Measurements from ENCODE around the gene COL7A1. TPM values are rescaled to one million over a fixed set of nuclear protein-coding genes. Genes with fewer than 3 reads are reported as not detected.

Gene COL7A1
- total RNA-seq (2014; rRNA removed; shearing (Covaris generic)): 0.10 and 0.31 TPM in 2 replicates

GRCh38 chr3:48595075-48595525 is at the start of gene COL7A1:
Gene COL7A1, minus strand, starts transcription at chr3:48595329. Its CDS starts 170 bp downstream, at chr3:48595159.
- no peak for DNase-seq (ENCODE audit: low spot score)

- no peak for DNase-seq (ENCODE audit: low spot score)
Observed at GRCh38 chr3:48642605-48643004, 47.5 kb upstream of the COL7A1 start.

- no peak for DNase-seq (ENCODE audit: low spot score)
Observed at GRCh38 chr3:48641396-48641795, 46.3 kb upstream of the COL7A1 start.

GRCh38 chr3:48639944-48640606 is 44.9 kb upstream of the COL7A1 start:
- no peak for DNase-seq (ENCODE audit: low spot score)

- no peak for DNase-seq (ENCODE audit: low spot score)
Observed at GRCh38 chr3:48637305-48637704, 42.2 kb upstream of the COL7A1 start.

- no peak for DNase-seq (ENCODE audit: low spot score)
Observed at GRCh38 chr3:48636149-48636655, 41.1 kb upstream of the COL7A1 start.

GRCh38 chr3:48635222-48636021 is 40.3 kb upstream of the COL7A1 start, which contains the start of gene SLC26A6:
Gene SLC26A6, minus strand, starts transcription at chr3:48635461. Its CDS starts 68 bp downstream, at chr3:48635393.
- DNase-seq (ENCODE audit: low spot score): peak; percentile 93

GRCh38 chr3:48634661-48635221 is 39.6 kb upstream of the COL7A1 start:
- peak; percentile 35 for DNase-seq (ENCODE audit: low spot score)

- no peak for DNase-seq (ENCODE audit: low spot score)
Observed at GRCh38 chr3:48633743-48634142, 38.6 kb upstream of the COL7A1 start.

GRCh38 chr3:48633256-48633655 is 38.1 kb upstream of the COL7A1 start:
- no peak for DNase-seq (ENCODE audit: low spot score)

GRCh38 chr3:48631516-48632448 is 36.7 kb upstream of the COL7A1 start:
- DNase-seq (ENCODE audit: low spot score): no peak

GRCh38 chr3:48630833-48631232 is 35.7 kb upstream of the COL7A1 start:
- DNase-seq (ENCODE audit: low spot score): no peak

- no peak for DNase-seq (ENCODE audit: low spot score)
Observed at GRCh38 chr3:48630407-48630806, 35.3 kb upstream of the COL7A1 start.

GRCh38 chr3:48629894-48630293 is 34.8 kb upstream of the COL7A1 start:
- no peak for DNase-seq (ENCODE audit: low spot score)

- no peak for DNase-seq (ENCODE audit: low spot score)
Observed at GRCh38 chr3:48628277-48629017, 33.3 kb upstream of the COL7A1 start.

GRCh38 chr3:48625600-48625999 is 30.5 kb upstream of the COL7A1 start:
- DNase-seq (ENCODE audit: low spot score): no peak

- DNase-seq (ENCODE audit: low spot score): no peak
Observed at GRCh38 chr3:48624767-48625166, 29.6 kb upstream of the COL7A1 start.

GRCh38 chr3:48623851-48624547 is 28.9 kb upstream of the COL7A1 start:
- DNase-seq (ENCODE audit: low spot score): peak; percentile 13

GRCh38 chr3:48621461-48621869 is 26.3 kb upstream of the COL7A1 start, which contains the start of gene TMEM89:
Gene TMEM89, minus strand, starts transcription at chr3:48621769. Its CDS starts 13 bp downstream, at chr3:48621756.
- DNase-seq (ENCODE audit: low spot score): no peak
